ENCODE data around the gene MFSD2B. TPM values are rescaled to one million over a fixed set of nuclear protein-coding genes. Genes with fewer than 3 reads are reported as not detected.
A peak's percentile ranks its signal among the peaks of the same experiment; 100 is the strongest.
"Not testable (repeated sequence)": the region's sequence is repeated elsewhere in the genome, so short reads cannot be mapped to it uniquely, and the experiment has no call there.

MFSD2B gene
- polyA plus RNA-seq, 5 donors, result 3.1 to 5.7 (median 5.1) TPM

- no peak for DNase-seq
Measured at GRCh38 chr2:24018241-24018640, 8.4 kb downstream of the MFSD2B start.

DNA sequence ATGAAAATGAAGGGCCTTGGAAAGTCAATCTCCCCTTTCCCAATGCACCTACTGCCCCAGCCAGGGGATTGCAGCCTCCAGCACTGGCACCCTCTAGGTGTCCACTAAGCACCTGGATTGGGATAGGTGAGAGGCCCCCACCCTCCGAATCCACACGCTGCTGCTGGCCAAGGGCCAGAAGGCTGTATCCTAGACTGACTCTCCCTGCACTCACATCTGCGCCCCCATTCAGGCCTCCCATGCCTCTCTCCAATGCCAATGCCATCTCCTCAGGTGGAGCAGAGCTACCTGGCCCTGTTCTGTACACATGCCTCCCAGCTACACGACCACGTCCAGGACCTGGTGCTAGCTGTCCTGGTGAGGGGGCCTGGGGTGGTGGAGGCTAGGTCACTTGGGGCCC is 9.8 kb downstream of the MFSD2B start:
- DNase-seq, result no peak

- DNase-seq, result no peak
Measured at GRCh38 chr2:24020244-24020643, 10.4 kb downstream of the MFSD2B start.

DNA sequence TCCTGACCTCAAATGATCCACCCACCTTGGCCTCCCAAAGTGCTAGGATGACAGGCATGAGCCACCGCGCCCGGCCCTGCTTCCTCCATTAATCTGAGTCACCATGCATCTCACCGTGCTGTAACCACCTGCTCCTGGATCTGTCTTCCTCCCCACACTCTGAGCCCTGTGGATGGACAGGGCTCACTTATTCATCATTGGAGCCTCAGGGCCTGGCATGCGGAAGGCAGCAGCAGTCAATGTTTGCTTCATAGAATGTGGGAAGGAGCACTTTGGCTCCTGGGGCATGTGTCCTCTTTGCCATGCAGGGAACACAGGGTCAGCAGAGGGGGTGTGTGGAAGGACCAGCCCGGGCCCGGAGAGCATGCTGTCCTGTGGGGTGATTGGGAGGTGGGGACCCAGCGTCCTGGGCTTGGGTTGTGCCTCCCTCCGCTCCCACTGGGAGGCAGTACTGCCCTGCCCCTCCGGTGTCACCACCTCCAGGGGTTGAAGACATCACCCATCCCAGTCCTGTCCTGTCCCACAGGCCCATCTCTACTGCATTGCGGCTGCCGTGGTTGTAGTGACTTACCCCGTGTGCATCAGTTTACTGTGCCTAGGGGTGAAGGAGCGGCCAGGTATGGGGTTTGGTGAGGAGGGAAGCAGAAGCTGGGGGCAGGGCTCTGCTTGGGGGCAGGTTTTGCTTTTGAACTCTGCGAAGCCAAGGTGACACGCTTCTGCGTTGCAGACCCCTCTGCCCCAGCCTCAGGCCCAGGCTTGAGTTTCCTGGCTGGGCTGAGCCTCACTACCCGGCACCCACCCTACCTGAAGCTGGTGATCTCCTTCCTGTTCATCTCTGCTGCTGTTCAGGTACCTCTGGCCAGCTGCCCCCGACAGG is 11.5 kb downstream of the MFSD2B start:
- no peak for DNase-seq

DNA sequence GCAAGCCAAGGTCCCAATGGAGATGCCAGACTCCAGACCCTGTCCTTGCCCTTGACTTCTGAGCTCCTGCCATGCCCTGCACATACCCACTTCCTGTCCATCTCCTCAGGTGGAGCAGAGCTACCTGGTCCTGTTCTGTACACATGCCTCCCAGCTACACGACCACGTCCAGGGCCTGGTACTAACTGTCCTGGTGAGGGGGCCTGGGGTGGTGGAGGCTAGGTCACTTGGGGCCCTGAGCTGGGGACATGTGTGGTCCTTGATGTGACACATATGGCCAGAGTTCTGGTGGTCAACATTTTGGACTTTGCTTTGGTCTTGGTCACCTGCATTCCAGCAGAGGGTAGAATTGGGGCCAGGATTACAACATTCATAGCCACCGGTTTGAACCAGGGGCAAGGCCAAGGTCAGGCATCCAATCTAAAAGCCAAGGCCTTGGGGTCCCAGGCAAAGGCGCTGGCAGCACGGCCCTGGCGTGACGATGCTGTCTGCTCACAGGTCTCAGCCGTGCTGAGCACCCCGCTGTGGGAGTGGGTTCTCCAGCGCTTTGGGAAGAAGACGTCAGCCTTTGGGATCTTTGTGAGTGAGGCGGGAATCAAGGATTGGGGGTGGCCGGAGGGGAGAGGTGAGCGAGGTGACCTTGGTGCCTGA is 12.6 kb downstream of the MFSD2B start:
- DNase-seq, result no peak

DNA sequence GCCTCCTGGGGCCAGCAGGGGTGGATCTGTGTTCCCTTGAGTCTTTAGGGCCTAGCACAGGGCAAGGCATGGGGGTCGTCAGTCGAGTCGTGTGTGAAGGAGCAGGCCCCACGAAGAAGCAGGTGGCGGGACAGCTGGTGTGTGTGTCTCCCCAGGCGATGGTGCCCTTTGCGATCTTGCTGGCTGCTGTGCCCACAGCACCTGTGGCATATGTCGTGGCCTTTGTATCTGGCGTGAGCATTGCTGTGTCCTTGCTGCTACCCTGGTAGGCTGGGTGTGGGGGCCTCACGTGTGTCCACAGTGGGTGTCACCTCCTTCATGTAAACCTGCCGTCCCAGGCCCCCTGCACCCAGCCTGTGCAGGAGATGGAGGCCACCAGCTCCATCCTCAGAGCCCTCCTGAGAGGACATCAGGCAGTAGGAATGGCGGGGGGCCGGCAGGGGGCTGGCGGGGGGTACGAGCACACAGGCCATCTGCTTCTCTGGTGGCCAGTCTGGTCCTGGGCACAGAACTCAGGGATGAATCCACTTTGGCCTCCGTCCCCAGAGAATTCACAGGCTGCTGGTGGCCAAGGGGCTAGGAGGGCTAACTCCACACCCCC is 13.2 kb downstream of the MFSD2B start:
- DNase-seq, result no peak

GRCh38 chr2:24024018-24024417 is 14.1 kb downstream of the MFSD2B start:
- DNase-seq, result no peak

GRCh38 chr2:24024996-24025663 is 15.2 kb downstream of the MFSD2B start:
- DNase-seq, result no peak

GRCh38 chr2:24026233-24026632 is 16.3 kb downstream of the MFSD2B start:
- DNase-seq, result no peak

- DNase-seq, result no peak
Measured at GRCh38 chr2:24038786-24039499, 29.1 kb downstream of the MFSD2B start.

GRCh38 chr2:24040511-24040910 is 30.6 kb downstream of the MFSD2B start:
- DNase-seq, result no peak

DNA sequence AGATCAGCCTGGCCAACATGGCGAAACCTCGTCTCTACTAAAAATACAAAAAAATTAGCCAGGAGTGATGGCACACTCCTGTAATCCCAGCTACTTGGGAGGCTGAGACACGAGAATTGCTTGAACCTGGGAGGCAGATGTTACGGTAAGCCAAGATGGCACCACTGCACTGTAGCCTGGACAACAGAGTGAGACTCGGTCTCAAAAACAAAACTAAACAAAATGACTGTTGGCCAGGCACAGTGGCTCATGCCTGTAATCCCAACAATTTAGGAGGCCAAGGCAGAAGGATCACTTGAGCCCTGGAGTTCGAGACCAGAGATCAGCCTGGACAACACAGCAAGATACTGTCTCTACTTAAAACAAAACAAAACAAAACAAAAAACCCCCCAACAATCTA is 33.2 kb downstream of the MFSD2B start:
- DNase-seq, result not testable (repeated sequence)

DNA sequence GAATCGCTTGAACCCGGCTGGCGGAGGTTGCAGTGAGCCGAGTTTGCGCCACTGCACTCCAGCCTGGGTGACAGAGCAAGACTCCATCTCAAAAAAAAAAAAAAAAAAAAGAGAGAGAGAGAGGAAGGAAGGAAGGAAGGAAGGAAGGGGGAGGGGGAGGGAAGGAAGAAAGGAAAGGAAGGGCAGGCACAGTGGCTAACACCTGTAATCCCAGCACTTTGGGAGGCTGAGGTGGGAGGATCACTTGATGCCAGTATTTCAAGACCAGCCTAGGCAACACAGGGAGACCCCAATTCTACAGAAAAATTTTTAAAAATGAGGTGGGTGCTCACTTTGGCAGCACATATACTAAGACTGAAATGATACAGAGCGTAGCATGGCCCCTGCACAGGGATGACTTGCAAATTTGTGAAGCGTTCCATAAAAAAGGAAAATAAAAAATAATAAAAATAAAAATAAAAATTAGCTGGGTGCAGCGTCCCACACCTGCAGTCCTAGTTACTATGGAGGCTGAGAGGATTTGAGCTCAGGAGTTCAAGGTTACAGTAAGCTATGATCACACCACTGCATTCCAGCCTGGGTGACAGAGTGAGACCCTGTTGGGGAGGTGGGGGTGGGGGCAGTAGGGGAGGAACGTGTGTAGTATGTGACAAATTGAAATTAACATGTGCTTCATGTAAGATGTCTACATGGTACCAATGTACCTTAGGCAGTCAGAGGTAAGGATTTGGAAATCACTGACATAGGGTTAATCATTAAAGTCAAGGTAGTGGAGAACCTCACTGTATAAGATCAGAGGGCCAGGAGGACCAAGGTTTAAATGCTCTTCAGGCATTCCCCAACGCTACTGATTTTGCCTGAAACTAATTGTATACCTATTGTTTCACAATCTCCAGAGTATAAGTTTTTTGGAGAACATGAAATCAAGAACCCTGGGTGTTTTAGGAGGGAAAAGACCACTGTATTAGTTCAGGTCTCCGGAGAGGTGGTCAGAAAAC is 35.9 kb downstream of the MFSD2B start:
- no peak for DNase-seq

GRCh38 chr2:24046599-24046929 is 36.7 kb downstream of the MFSD2B start:
- DNase-seq, result no peak

- peak; percentile 91 to 95 for DNase-seq
Measured at GRCh38 chr2:24046930-24047702, 37.2 kb downstream of the MFSD2B start, which contains the start of gene WDCP. Gene WDCP, minus strand, starts transcription at chr2:24047391. Its CDS starts 7,897 bp downstream, at chr2:24039494.

GRCh38 chr2:24047703-24048033 is 37.8 kb downstream of the MFSD2B start:
- no peak for DNase-seq

DNA sequence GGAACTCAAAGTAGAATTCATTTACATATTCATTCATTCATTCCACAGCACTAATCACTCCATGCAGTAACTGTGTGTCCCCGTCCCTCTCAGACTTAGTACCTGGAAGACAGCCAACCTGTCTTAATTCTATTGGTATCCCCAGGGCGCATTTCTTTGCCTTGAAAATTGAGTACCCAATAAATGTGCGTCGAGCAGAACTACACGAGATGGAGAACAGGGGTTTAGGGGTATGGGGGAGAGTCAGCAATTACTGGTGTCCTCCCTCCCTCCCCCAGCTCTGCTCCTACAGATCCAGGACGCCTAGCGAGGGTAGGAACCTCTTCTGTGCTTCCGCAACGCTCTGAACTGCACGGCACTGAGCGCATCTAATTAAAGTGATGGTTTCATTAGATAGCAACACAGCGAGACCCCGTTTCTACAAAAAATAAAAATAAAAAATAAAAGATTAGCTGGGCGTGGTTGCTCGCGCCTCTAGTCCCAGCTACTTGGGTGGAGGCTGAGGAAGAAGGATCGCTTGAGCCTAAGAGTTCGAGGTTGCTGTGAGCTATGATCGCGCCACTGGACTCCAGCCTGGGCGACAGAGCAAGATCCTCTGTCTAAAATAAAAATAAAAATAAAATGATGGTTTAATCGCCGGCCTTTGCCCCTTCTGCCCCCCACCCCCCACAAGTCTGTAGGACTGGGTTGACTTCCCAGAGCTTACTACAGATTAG is 39.0 kb downstream of the MFSD2B start:
- no peak for DNase-seq

- peak; percentile 21 to 33 for DNase-seq
Measured at GRCh38 chr2:24049485-24050021, 39.7 kb downstream of the MFSD2B start, which contains the start of gene FKBP1B. Gene FKBP1B, plus strand, starts transcription at chr2:24049741. Its CDS starts 109 bp downstream, at chr2:24049850.

All from right lung (tissue), 5 donors.